ENCODE results near the gene SARS2.
A peak's percentile ranks its signal among the peaks of the same experiment; 100 is the strongest.
"Not testable (repeated sequence)": the region's sequence is repeated elsewhere in the genome, so short reads cannot be mapped to it uniquely, and the experiment has no call there.

The SARS2 gene

DNA sequence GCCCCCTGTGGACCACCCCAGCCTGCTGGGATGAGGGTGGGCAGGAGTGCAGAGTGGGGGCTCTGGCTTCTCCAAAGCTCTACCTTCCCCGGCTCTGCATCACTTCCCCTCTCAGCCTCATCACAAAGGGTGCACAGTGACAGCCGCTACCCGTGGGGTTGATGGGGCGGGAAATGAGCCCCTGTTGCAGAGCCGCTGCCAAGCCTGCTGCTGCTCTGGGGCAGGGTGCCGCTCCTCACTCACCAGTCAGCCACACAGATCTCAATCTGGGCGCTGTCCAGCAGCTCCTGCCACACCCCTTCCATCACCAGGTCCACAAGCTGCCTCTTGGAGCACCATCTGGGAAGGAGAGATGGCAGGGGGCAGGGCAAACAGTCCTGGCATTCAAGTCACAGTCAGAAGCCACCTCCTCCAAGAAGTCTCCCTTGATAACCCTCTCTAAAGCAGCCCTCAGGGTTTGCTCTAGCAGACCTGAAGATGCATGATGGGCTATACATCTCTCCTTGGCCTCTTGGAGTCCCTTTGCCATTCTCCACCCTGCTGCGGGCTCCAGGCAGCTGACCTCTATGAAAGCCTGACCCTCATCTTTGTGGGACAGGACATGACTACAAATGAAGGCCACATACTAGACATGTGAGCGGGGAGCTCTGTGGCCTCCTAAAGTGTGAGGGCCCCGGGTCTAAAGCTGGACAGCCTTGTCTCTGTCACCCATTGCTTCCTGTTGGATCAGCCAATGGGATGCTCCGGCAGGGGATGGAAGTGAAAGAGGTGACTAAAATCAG is 15.9 kb upstream of the SARS2 start:
- DNase-seq (ENCODE audit: low spot score) = no peak

DNA sequence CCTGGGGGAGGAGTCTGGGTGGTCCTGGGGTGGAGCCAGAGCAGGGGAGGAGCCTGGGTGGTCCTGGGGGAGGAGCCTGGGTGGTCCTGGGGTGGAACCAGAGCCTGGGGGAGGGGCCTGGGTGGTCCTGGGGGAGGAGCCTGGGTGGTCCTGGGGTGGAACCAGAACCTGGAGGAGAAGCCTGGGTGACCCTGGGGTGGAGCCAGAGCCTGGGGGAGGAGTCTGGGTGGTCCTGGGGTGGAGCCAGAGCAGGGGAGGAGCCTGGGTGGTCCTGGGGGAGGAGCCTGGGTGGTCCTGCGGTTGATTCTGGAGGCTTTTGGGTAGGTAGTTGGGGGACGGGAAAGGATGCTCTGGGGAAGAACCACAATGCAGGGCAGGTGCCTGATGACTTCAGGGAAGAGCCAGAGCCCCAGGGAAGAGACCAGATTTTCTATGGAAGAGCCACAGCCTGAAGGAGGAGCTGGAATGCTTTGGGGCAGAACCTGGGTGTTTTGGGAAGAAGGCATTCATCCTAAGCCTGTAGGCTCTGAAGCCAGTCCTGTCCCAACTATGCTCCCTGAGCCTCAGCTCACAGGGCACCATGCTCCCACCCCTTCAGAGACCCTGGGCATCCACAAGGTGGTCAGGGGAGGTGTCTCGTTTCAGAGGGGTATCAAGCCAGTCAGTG is 15.1 kb upstream of the SARS2 start:
- no peak for DNase-seq (ENCODE audit: low spot score)

DNA sequence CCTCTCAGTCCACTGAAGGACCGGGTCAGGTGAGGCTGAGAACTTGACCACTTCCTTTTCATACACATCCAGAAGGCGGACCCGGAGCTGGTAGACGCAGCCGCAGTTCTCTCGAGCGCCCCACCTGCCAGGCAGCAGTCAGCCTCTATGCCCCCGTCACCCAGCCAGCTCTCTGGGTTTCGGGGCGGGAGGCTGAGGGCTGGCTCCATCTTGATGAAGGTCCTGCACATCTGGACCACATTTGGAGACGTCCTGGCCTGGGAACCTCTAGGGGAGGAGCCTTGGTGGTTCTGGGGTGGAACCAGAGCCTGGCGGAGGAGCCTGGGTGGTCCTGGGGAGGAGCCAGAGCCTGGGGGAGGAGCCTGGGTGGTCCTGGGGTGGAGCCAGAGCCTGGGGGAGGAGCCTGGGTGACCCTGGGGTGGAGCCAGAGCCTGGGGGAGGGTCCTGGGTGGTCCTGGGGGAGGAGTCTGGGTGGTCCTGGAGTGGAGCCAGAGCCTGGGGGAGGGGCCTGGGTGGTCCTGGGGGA is 14.5 kb upstream of the SARS2 start:
- DNase-seq (ENCODE audit: low spot score) = no peak

DNA sequence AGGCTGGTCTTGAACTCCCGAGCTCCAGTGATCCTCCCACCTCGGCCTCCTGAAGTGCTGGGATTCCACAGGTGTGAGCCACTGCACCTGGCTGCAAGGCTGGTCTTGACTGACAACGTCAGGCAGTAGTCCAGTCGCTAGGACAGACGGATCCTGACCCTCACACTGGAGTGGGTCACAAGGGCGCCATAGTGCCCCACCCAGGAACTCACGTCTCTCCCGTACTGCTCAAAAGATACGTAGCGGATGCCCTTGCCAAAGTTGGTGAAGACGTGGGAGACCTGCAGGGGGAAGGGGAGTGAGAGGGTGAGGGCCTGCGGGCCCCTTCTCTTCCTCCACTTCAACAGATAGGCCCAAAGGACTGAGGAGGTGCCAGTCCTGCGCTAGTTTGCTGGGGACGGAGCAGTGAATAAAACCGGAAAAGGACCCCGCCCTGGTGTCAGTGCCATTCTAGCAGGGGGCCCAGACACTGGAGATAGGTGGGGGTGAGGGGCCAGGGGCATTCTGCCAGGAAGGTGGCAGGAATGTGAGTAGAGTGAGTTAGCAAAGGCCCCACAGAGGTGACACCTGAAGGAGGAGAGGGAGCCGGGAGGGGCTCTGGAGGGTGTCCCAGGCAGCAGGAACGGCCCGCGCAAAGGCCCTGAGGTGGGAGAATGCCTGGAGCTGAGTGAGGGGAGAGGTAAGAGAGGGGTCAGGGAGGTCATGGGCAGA is 12.1 kb upstream of the SARS2 start:
- no peak for DNase-seq (ENCODE audit: low spot score)

DNA sequence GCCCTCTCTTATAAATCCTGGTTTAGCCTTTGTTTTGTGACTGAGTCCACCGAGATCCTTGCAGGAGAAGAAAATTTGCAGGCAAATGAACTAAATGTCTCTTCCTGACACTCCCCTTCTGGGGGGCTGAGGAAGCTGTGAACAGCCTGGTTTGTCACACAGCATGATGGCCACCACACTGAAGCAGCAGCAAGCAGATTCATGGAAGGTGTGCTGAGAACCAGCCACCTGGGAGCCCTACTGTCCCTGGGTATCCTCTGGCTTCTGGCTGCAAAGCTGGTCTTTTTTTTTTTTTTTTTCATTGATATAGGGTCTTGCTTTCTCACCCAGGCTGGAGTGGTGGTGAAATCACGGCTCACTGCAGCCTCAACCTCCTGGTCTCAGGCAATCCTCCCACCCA is 11.4 kb upstream of the SARS2 start:
- no peak for DNase-seq (ENCODE audit: low spot score)

DNA sequence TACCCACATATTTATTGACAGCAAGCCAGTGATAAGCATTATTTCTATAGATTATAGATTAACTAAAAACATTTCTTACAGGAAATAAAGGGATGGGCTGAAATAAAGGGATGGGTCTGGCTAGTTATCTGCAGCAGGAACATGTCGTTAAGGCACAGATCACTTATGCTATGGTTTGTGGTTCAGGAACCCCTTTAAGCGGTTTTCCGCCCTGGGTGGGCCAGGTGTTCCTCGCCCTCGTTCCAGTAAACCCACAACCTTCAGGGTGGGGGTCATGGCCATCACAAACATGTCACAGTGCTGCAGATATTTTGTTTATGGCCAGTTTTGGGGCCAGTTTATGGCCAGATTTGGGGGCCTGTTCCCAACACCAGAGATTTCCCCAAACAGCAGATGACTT is 10.9 kb upstream of the SARS2 start:
- DNase-seq (ENCODE audit: low spot score) = not testable (repeated sequence)

DNA sequence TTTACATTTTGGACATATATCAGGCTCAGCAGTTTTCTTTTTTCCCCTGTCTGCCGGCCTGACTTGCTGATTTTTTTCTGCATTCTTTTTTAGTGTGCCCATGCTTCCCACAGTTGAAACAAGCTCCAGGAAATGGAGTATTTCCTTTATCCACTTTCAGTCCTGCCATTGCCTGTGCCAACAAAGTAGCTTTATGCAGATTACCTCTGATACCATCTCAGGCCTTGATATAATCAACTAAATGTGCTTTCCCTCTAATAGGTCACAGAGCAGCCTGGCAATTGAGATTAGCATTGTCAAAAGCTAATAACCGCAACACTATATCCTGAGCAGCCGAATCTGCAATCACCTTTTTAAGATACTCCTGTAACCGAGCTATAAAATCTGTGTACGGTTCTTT is 9.4 kb upstream of the SARS2 start:
- no peak for DNase-seq (ENCODE audit: low spot score)

DNA sequence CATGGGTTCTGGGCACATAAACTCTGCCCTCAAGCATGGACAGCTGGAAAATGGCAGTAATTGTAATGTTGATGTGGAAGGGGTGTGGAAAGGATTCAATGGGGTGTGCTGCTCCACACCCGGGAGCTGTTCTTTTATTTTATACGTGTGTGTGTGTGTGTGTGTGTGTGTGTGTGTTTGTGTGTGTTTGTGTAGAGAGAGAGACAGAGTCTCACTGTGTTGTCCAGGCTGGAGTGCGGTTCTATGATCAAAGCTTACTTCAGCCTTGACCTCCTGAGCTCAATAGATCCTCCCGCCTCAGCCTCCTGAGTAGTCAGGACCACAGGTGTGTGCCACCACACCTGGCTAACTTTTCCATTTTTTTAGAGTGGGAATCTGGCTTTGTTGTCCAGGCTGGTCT is 3.0 kb upstream of the SARS2 start:
- DNase-seq (ENCODE audit: low spot score) = no peak

DNA sequence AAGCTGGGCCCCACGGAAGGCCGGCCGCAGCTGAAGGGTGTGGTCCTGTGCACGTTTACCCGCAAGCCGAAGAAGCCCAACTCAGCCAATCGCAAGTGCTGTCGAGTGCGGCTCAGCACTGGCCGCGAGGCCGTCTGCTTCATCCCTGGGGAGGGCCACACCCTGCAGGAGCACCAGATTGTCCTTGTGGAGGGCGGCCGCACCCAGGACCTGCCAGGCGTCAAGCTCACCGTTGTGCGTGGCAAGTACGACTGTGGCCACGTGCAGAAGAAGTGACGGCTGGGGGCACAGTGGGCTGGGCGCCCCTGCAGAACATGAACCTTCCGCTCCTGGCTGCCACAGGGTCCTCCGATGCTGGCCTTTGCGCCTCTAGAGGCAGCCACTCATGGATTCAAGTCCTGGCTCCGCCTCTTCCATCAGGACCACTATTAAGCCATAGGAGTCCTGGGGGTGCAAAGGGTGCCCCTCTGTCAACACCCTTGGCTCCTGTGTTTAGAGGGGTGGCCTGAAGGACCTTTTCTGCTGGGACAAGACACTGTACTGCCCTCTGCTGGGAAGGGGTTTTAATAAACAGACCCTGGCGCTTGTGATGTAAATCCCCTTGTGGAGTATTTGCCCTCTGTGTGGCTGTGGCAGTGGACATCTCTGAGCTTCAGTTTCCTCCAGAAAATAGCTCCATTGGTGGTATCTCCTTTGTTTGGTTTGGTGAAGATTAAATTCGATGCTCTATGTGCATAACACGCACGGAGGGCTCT is 2.0 kb upstream of the SARS2 start:
- DNase-seq (ENCODE audit: low spot score) = peak; percentile 29

DNA sequence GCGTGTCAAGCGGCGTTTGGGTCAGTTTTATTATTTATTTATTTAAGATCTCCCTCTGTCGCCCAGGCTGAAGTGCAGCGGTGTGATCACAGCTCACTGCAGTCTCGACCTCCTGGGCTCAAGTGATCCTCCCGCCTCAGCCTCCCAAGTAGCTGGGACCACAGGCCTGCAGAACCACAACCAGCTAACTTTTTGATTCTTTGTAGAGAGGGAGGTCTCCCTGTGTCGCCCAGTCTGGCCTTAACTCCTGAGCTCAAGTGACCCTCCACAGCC is 894 bp upstream of the SARS2 start:
- no peak for DNase-seq (ENCODE audit: low spot score)

DNA sequence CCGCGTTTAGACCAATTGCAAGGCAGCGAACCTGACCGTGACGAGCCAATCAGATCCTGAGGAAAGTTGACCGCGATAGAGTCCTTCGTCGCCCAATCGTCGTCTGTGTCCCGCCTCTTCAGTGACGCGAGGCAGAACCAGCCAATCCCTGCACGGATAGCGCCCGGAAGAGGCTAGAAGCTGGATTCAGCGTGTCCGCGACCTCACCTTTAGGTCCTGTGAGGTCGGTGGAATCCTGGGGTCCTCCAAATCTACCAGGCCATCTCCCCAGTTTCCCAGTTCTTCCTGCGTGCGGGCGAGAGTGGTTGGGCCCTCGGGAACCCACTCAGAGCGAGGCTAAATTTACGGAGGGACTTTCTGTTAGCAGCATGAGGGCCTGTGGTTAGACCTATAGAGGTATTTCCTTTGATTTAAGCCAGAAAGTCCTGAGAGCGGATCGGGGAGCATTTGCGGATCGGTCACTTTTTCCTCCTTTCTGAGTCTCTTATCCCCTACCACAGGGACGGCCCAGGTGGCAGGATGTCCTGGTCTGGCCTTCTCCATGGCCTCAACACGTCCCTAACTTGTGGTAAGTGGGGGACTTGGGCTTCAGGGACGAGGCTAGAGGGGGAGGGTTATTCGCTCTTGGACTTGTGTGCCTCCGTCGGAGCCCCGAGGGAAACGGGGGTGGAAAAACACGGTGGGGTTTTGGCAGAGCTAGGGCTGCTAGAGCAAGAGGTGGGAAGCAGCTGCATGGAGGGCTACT is 385 bp upstream of the SARS2 start, which contains the start of gene MRPS12:
MRPS12 (plus strand) TSS at position 169 of the 745 bp plus-strand sequence; CDS start at position 520, 351 bp downstream.
- peak; percentile 99 for DNase-seq (ENCODE audit: low spot score)

DNA sequence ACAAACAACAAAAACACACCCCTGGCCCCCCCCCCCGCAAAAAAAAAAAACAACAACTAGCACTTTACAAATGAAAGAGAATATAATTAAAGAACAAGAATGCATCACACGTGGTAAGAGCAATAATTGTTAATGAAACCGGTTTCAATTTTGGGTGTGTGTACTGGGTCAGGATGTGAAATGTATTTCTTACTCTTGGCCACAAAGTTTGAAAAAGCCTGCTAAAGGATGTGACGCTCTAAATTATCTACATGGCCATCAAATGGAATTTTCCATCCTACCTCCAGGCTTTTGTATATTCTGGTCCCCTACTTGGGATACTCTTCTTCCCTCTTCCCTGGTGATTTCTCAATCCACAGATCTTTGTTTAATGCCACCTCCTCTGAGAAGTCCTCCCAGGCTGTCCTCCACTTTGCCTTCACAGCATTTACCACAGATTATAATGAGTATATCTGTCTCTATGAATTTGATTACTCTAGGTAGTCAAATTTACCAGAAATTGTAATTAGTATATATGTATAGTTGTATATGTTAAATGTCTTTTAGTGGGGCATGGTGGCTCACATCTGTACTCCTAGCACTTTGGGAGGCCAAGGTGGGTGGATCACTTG is 2.1 kb downstream of the SARS2 start:
- no peak for DNase-seq (ENCODE audit: low spot score)

DNA sequence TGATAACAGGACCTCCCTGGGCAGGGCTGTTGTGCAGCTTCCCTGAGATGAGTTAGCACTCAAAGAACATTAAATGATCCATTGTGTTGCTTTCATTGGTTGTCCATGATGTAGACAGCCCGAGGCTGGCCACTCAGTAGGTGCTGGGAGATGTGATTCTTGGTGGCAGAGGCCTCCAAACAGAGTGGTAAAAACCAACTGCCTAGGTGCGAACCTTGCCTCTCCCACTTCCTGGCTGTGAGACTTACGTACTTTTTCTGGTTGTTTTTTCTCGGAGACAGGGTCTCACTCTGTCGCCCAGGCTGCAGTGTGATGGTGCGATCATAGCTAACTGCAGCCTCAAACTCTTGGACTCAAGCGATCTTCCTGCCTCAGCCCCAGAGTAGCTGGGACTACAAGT is 6.2 kb downstream of the SARS2 start:
- no peak for DNase-seq (ENCODE audit: low spot score)

DNA sequence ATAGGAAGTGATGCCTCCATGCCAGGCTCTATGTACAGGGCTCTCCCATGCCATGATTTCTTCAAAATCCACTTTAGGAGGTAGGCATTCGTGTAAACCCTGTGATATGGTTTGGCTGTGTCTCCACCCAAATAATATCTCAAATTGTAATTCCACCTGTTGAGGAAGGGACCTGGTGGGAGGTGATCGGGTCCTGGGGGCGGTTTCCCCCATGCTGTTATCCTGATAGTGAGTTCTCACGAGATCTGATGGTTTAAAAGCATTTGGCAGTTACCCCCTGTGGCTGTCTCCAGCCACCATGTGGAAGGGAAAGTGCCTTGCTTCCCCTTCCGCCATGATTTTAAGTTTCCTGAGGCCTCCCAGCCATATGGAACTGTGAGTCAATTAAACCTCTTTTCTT is 8.1 kb downstream of the SARS2 start:
- DNase-seq (ENCODE audit: low spot score) = no peak

DNA sequence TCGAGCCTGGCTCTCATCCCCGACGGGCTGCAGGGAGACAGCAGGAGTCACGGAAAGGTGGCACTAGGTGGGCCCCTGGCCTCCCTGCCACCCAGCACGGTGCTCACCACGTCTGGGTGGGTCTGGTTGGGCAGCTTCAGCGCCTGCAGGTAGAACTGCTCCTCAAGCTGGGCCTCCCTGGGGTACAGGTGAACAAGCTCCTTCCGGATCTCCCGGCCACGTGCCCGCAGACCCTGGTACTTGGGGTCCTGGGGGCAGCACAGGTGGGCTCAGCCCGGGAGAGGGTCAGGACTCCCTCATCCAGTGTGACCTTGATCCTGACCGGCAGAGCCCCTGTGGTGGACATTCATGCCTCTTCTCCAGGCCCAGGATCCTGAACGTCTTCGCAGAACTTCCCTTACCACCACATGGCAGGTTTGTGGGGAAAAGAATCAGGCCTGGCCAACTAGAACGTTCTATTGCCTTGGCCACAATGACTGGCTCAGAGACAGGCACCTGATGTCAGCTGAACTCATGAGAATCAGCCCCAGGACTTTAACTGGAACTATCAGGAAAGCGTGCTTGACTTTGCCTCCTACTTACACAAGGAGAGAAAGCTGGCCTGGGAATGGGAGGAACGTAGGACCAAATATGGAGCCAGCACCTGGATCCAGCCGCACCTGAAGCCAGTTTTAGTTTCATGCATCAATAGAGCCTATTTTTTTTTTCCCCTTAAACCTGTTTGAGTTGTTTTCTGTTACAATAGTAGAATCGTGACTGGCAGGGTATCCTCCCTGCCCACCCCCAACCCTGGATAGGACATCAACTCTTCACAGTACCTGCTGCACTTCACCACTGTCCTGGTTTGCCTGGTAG is 8.9 kb downstream of the SARS2 start:
- DNase-seq (ENCODE audit: low spot score) = no peak

DNA sequence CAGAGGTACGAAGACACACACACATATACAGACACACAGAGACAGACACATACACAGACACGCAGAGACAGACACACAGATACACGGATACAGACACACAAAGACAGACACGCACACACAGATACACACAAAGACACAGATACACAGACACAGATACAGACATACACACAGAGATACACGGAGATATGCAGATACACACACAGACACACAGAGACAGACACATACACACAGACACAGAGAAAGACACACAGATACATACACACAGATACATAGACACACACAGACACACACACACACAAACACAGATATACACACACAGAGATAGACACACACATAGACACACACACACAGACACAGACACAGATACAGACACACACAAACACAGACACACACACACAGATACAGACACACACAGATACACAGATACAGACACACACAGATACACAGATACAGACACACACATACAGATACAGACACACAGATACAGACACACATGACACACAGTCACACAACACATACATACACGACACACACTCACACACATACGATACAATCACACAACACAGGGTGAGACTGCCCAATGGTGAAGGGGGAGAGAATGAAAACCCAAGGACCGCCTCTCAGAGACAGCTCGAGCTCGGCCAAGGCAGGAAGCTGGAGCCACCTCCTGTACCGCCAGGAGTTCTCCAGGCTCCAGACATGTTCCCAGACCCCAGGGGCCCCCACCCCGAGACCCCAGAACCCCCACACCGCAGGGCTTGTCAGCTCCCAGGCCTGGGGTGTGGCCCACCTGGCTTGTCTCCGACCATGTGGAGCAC is 9.8 kb downstream of the SARS2 start:
- DNase-seq (ENCODE audit: low spot score) = no peak

DNA sequence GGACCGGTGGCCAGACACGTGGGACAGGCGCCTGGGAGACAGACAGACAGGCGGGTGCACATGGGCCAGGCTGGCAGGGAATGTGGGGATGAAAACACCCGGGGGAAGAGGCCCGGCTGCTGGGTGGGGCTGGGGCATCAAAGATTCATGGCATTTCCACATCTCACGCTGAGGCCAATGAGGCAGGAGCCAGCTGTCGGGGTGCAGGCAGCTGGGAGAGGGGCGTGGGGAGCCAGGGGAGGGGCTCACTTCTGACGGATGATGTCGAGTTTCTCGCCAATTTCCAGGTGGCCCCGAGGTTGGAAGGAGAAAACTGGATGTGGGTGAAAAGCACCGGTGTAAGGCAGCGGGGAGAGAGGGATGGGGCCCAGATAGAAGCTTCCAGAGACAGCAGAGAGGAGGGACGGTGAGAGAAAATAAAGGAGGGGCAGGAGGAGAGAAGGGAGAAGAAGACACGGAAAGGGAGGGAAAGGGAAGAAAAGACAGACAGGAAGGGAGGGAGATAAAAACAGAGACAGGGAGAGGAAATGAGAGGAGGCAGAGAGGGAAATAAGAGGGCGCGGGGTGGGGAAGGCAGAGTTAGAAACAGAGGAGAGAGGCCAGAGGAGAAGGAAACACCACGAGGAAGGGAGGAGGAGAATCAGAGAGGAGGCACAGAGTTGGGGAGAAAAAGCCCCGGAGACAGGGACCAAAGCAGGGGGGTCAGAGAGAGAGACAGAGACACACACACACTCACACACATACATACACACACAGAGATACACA is 10.5 kb downstream of the SARS2 start:
- no peak for DNase-seq (ENCODE audit: low spot score)

DNA sequence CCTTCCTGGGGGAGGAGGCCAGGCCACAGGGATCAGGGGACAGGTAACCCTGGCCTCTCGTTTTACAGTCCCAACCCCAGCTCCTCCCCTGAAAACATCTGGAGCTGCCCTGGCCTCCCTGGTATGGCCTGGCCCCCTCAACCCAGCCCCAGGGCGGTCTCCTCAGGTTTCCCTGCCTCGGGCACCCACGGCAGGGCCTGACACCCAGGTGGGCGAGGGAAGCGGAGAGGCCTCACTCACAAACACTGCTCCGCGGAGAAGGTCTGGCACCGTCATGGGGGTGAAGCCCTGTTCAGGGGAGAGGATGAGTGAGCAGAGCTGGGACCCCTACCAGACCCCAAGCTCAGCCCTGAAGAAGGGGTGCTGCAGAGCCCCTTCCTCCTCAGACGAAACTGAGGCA is 12.0 kb downstream of the SARS2 start:
- no peak for DNase-seq (ENCODE audit: low spot score)

Data from GM03348 (cell line).